WERI-Rb-1 (cell line): Measurements from ENCODE around the gene CCDC106.

ENCODE experiments used
- DNase-seq: peaks from one replicate; pipeline ENCODE4 v3.0.0-alpha.2; 2020
- H3K27ac ChIP-seq: fragments of 250-450 bp; sonication (Bioruptor Pico); 2 replicates; pipeline ENCODE4 v1.5.1; 2020; ENCODE audit warnings: mild to moderate bottlenecking, moderate library complexity
- H3K27me3 ChIP-seq: fragments of 250-450 bp; sonication (Bioruptor Pico); 2 replicates; pipeline ENCODE4 v1.5.1; 2021; ENCODE audit warnings: mild to moderate bottlenecking, low read depth, moderate library complexity; ENCODE audit not compliant: insufficient read depth, severe bottlenecking
- H3K36me3 ChIP-seq: fragments of 250-450 bp; sonication (Bioruptor Pico); 2 replicates; pipeline ENCODE4 v1.5.1; 2020; ENCODE audit warnings: mild to moderate bottlenecking, moderate library complexity
- H3K4me3 ChIP-seq: 2 replicates; pipeline ENCODE4 v1.5.1; 2011; ENCODE audit warnings: low read depth, mild to moderate bottlenecking, control low read depth, low read length
- H3K9me3 ChIP-seq: fragments of 250-450 bp; sonication (Bioruptor Pico); 2 replicates; pipeline ENCODE4 v1.5.1; 2021; ENCODE audit warnings: mild to moderate bottlenecking, moderate library complexity; ENCODE audit not compliant: severe bottlenecking
- CTCF ChIP-seq: IDR thresholded peaks from 2 replicates; pipeline ENCODE4 v1.5.1; 2011; ENCODE audit warnings: low read depth, mild to moderate bottlenecking, control low read depth, inconsistent platforms, low read length

CCDC106 gene

GRCh38 chr19:55601084-55601483 is 46.9 kb upstream of the CCDC106 start:
- peaks cover 19% of the 10 kb centered on the region for H3K36me3 ChIP-seq
- no peak for TF ChIP-seq CTCF
- peak overlapping the region; percentile 71 for H3K4me3 ChIP-seq
- DNase-seq = no peak
- no peaks in the 10 kb centered on the region for H3K27me3 ChIP-seq
- no peaks in the 10 kb centered on the region for H3K9me3 ChIP-seq
- peak overlapping the region; percentile 100 for H3K27ac ChIP-seq

- no peak for TF ChIP-seq CTCF
- no peaks in the 10 kb centered on the region for H3K27me3 ChIP-seq
- H3K9me3 ChIP-seq = no peaks in the 10 kb centered on the region
- H3K27ac ChIP-seq = peak overlapping the region; percentile 100
- no peak for DNase-seq
- peaks cover 12% of the 10 kb centered on the region for H3K36me3 ChIP-seq
- no peak overlapping the region for H3K4me3 ChIP-seq
Measured at GRCh38 chr19:55602104-55603001, 45.7 kb upstream of the CCDC106 start.

GRCh38 chr19:55603115-55603514 is 44.9 kb upstream of the CCDC106 start:
- H3K4me3 ChIP-seq = no peak overlapping the region
- TF ChIP-seq CTCF = no peak
- no peak overlapping the region for H3K27ac ChIP-seq
- no peaks in the 10 kb centered on the region for H3K27me3 ChIP-seq
- DNase-seq = no peak
- no peaks in the 10 kb centered on the region for H3K9me3 ChIP-seq
- H3K36me3 ChIP-seq = peaks cover 6% of the 10 kb centered on the region

- DNase-seq = no peak
- Histone ChIP-seq H3K27ac (peak overlapping the region; percentile 92), H3K9me3 (no peaks in the 10 kb centered on the region), H3K27me3 (no peaks in the 10 kb centered on the region), H3K4me3 (no peak overlapping the region), H3K36me3 (peaks cover 5% of the 10 kb centered on the region)
- no peak for TF ChIP-seq CTCF
Measured at GRCh38 chr19:55603581-55604292, 44.3 kb upstream of the CCDC106 start.

GRCh38 chr19:55605207-55605636 is 42.8 kb upstream of the CCDC106 start:
- Histone ChIP-seq H3K4me3 (peak overlapping the region; percentile 93), H3K27ac (peak overlapping the region; percentile 92), H3K36me3 (peaks cover 12% of the 10 kb centered on the region), H3K27me3 (no peaks in the 10 kb centered on the region), H3K9me3 (no peaks in the 10 kb centered on the region)
- no peak for TF ChIP-seq CTCF
- peak; percentile 97 for DNase-seq
